WTC11 (cell line): Measurements from ENCODE around the gene CPA4. TPM values are rescaled to one million over a fixed set of nuclear protein-coding genes. Genes with fewer than 3 reads are reported as not detected.

Experiments
- ATAC-seq: fragments of 200-7000 bp; cut with Tn5 transposase; 2 replicates; pipeline ENCODE4 v1.10.0; 2021; ENCODE audit warnings: mild to moderate bottlenecking, moderate library complexity
- CTCF ChIA-PET: fragments of 300-600 bp; sonication (Branson Sonifier 250); formaldehyde crosslinking; loops from one replicate; lab custom pipeline; 2021; ENCODE audit warnings: antibody characterized with exemption; lab: Charles Lee
- POLR2A ChIA-PET: fragments of 350-600 bp; sonication (Branson Sonifier 250); formaldehyde crosslinking; loops from one replicate; lab custom pipeline; 2021; ENCODE audit warnings: antibody characterized with exemption; lab: Charles Lee
- DNase-seq: peaks from one replicate; pipeline ENCODE4 v3.0.0; 2021; ENCODE audit warnings: low spot score
- H3K27ac Mint-ChIP-seq: 2 replicates; pipeline ENCODE4 v1.8.0; 2021; ENCODE audit warnings: mixed read lengths
- H3K27me3 Mint-ChIP-seq: 2 replicates; pipeline ENCODE4 v1.8.0; 2021; ENCODE audit warnings: low read depth, mild to moderate bottlenecking, moderate library complexity, mixed read lengths
- H3K36me3 Mint-ChIP-seq: 2 replicates; pipeline ENCODE4 v1.8.0; 2021; ENCODE audit warnings: mixed read lengths
- H3K4me1 Mint-ChIP-seq: 2 replicates; pipeline ENCODE4 v1.8.0; 2022; ENCODE audit warnings: mixed read lengths
- H3K4me3 Mint-ChIP-seq: 2 replicates; pipeline ENCODE4 v1.8.0; 2021; ENCODE audit warnings: mild to moderate bottlenecking, moderate library complexity, mixed read lengths
- H3K9me3 Mint-ChIP-seq: 2 replicates; pipeline ENCODE4 v1.8.0; 2021; ENCODE audit warnings: mixed read lengths
- ATF1 ChIP-seq: sonication (generic); formaldehyde crosslinking; IDR thresholded peaks from 2 replicates; pipeline ENCODE4 v1.8.1; 2023; ENCODE audit warnings: mild to moderate bottlenecking, moderate library complexity, missing genetic modification reagents
- CBFB ChIP-seq: sonication (generic); formaldehyde crosslinking; IDR thresholded peaks from 2 replicates; pipeline ENCODE4 v1.8.1; 2022; ENCODE audit warnings: mild to moderate bottlenecking, low read depth, missing genetic modification reagents
- CREM ChIP-seq: sonication (generic); formaldehyde crosslinking; IDR thresholded peaks from 2 replicates; pipeline ENCODE4 v1.8.1; 2022; ENCODE audit warnings: mild to moderate bottlenecking, missing genetic modification reagents, moderate library complexity
- EMX1 ChIP-seq: fragments of 250-450 bp; sonication (Bioruptor Pico); IDR thresholded peaks from 2 replicates; pipeline ENCODE4 v1.8.0; 2021; ENCODE audit warnings: mild to moderate bottlenecking
- ESRRA ChIP-seq: sonication (generic); formaldehyde crosslinking; IDR thresholded peaks from 2 replicates; pipeline ENCODE4 v1.8.1; 2022; ENCODE audit warnings: mild to moderate bottlenecking, missing genetic modification reagents, borderline replicate concordance
- FOXP1 ChIP-seq: sonication (generic); formaldehyde crosslinking; IDR thresholded peaks from 2 replicates; pipeline ENCODE4 v1.8.0; 2022; ENCODE audit warnings: missing genetic modification reagents, mild to moderate bottlenecking, moderate library complexity, borderline replicate concordance
- GRHL2 ChIP-seq: fragments of 250-450 bp; sonication (Bioruptor Pico); IDR thresholded peaks from 2 replicates; pipeline ENCODE4 v1.8.0; 2022; ENCODE audit warnings: mild to moderate bottlenecking, moderate library complexity; ENCODE audit not compliant: insufficient replicate concordance, severe bottlenecking
- IRF2 ChIP-seq: sonication (generic); formaldehyde crosslinking; IDR thresholded peaks from 2 replicates; pipeline ENCODE4 v1.8.0; 2022; ENCODE audit warnings: low read depth, missing genetic modification reagents, borderline replicate concordance
- JAZF1 ChIP-seq: fragments of 250-450 bp; sonication (Bioruptor Pico); IDR thresholded peaks from 2 replicates; pipeline ENCODE4 v1.9.0; 2021; ENCODE audit warnings: moderate library complexity, mild to moderate bottlenecking, inconsistent platforms
- JUN ChIP-seq: sonication (generic); formaldehyde crosslinking; IDR thresholded peaks from 2 replicates; pipeline ENCODE4 v1.8.0; 2023; ENCODE audit warnings: mild to moderate bottlenecking, missing genetic modification reagents
- KAT7 ChIP-seq: sonication (generic); formaldehyde crosslinking; IDR thresholded peaks from 2 replicates; pipeline ENCODE4 v1.8.1; 2023; ENCODE audit warnings: missing genetic modification reagents, mild to moderate bottlenecking, borderline replicate concordance
- MAX ChIP-seq: sonication (generic); formaldehyde crosslinking; IDR thresholded peaks from 2 replicates; pipeline ENCODE4 v1.8.0; 2022; ENCODE audit warnings: mild to moderate bottlenecking, missing genetic modification reagents
- MYBL2 ChIP-seq: sonication (generic); formaldehyde crosslinking; IDR thresholded peaks from 2 replicates; pipeline ENCODE4 v1.8.1; 2023; ENCODE audit warnings: mild to moderate bottlenecking, moderate library complexity, missing genetic modification reagents
- NFATC4 ChIP-seq: fragments of 250-450 bp; sonication (Bioruptor Pico); IDR thresholded peaks from 2 replicates; pipeline ENCODE4 v1.9.0; 2021; ENCODE audit warnings: mild to moderate bottlenecking
- NFE2L1 ChIP-seq: sonication (generic); formaldehyde crosslinking; IDR thresholded peaks from 2 replicates; pipeline ENCODE4 v1.8.1; 2023; ENCODE audit warnings: missing genetic modification reagents
- NFYB ChIP-seq: sonication (generic); formaldehyde crosslinking; conservative IDR thresholded peaks from 2 replicates; pipeline ENCODE4 v1.8.0; 2022; ENCODE audit warnings: low read depth, missing genetic modification reagents
- PRRX2 ChIP-seq: fragments of 250-450 bp; sonication (Bioruptor Pico); IDR thresholded peaks from 2 replicates; pipeline ENCODE4 v1.8.0; 2021; ENCODE audit warnings: mild to moderate bottlenecking
- RORB ChIP-seq: fragments of 250-450 bp; sonication (Bioruptor Pico); IDR thresholded peaks from 2 replicates; pipeline ENCODE4 v1.9.0; 2021; ENCODE audit warnings: mild to moderate bottlenecking
- SMAD3 ChIP-seq: sonication (generic); formaldehyde crosslinking; IDR thresholded peaks from 2 replicates; pipeline ENCODE4 v1.8.0; 2022; ENCODE audit warnings: missing genetic modification reagents, mild to moderate bottlenecking, borderline replicate concordance
- TCF7 ChIP-seq: sonication (generic); formaldehyde crosslinking; IDR thresholded peaks from 2 replicates; pipeline ENCODE4 v1.8.0; 2022; ENCODE audit warnings: mild to moderate bottlenecking, low read depth, missing genetic modification reagents, moderate library complexity
- TEAD4 ChIP-seq: sonication (generic); formaldehyde crosslinking; IDR thresholded peaks from 2 replicates; pipeline ENCODE4 v1.8.0; 2022; ENCODE audit warnings: mild to moderate bottlenecking, missing genetic modification reagents
- TP53 ChIP-seq: sonication (generic); formaldehyde crosslinking; IDR thresholded peaks from 2 replicates; pipeline ENCODE4 v1.8.1; 2023; ENCODE audit warnings: mild to moderate bottlenecking, missing genetic modification reagents
- ZNF138 ChIP-seq: sonication (generic); formaldehyde crosslinking; conservative IDR thresholded peaks from 2 replicates; pipeline ENCODE4 v1.8.1; 2022; ENCODE audit warnings: mild to moderate bottlenecking, moderate library complexity, missing genetic modification reagents
- ZNF263 ChIP-seq: sonication (generic); formaldehyde crosslinking; IDR thresholded peaks from 2 replicates; pipeline ENCODE4 v1.8.1; 2022; ENCODE audit warnings: low read depth, mild to moderate bottlenecking, moderate library complexity, missing genetic modification reagents
- ZNF416 ChIP-seq: fragments of 250-450 bp; sonication (Bioruptor Pico); IDR thresholded peaks from 2 replicates; pipeline ENCODE4 v1.9.0; 2021; ENCODE audit warnings: mild to moderate bottlenecking, inconsistent platforms
- total RNA-seq: library from RNA; stranded (reverse); gene quantifications from 3 replicates; pipeline ENCODE4 v1.2.3, GENCODE V29; 2021
- TF ChIP-seq, protein P1 (sequence below): fragments of 250-450 bp; sonication (Bioruptor Pico); IDR thresholded peaks from 2 replicates; pipeline ENCODE4 v1.9.0; 2021; ENCODE audit warnings: mild to moderate bottlenecking
- TF ChIP-seq, protein P2 (sequence below): sonication (generic); formaldehyde crosslinking; IDR thresholded peaks from 2 replicates; pipeline ENCODE4 v1.8.1; 2022; ENCODE audit warnings: low read depth, mild to moderate bottlenecking, moderate library complexity, missing genetic modification reagents, borderline replicate concordance
- TF ChIP-seq, protein P3 (sequence below): sonication (generic); formaldehyde crosslinking; IDR thresholded peaks from 2 replicates; pipeline ENCODE4 v1.8.0; 2022; ENCODE audit warnings: mild to moderate bottlenecking, missing genetic modification reagents
- TF ChIP-seq, protein P4 (sequence below): fragments of 250-450 bp; sonication (Bioruptor Pico); IDR thresholded peaks from 2 replicates; pipeline ENCODE4 v1.9.0; 2021; ENCODE audit warnings: mild to moderate bottlenecking, borderline replicate concordance

Gene CPA4
- total RNA-seq, 1 experiment from 2014 or later = not detected

DNA sequence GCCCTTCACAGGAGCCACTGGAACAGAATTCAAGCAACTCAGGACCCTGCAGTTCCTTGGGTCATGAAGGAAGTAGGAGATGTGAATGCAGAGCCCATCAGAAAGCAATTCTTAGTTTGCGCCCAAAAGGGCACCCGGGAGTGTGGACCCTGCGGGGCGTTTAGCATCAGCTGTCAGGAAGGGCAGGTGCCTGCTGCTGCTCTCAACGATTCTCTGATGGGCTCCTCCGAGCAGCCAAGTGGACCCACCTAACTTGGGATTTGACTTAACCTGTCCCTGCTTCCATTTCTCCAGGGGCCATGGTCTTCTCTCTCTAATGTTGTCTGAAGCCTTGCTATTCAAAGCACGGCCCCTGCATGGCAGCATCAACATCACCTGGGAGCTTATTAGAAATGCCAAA, 68.7 kb downstream of the CPA4 start:
- TF ChIP-seq MYBL2 (CRISPR knock-in tag) (no peak), JUN (no peak), ZNF416 (CRISPR knock-in tag) (no peak), ESRRA (no peak), NFATC4 (CRISPR knock-in tag) (no peak), FOXP1 (no peak), RORB (CRISPR knock-in tag) (no peak), NFE2L1 (CRISPR knock-in tag) (no peak), TCF7 (no peak), GRHL2 (CRISPR knock-in tag) (no peak), MAX (CRISPR knock-in tag) (no peak)
- TF ChIP-seq, protein P1, sequence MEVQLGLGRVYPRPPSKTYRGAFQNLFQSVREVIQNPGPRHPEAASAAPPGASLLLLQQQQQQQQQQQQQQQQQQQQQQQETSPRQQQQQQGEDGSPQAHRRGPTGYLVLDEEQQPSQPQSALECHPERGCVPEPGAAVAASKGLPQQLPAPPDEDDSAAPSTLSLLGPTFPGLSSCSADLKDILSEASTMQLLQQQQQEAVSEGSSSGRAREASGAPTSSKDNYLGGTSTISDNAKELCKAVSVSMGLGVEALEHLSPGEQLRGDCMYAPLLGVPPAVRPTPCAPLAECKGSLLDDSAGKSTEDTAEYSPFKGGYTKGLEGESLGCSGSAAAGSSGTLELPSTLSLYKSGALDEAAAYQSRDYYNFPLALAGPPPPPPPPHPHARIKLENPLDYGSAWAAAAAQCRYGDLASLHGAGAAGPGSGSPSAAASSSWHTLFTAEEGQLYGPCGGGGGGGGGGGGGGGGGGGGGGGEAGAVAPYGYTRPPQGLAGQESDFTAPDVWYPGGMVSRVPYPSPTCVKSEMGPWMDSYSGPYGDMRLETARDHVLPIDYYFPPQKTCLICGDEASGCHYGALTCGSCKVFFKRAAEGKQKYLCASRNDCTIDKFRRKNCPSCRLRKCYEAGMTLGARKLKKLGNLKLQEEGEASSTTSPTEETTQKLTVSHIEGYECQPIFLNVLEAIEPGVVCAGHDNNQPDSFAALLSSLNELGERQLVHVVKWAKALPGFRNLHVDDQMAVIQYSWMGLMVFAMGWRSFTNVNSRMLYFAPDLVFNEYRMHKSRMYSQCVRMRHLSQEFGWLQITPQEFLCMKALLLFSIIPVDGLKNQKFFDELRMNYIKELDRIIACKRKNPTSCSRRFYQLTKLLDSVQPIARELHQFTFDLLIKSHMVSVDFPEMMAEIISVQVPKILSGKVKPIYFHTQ (CRISPR knock-in tag) = no peak
- H3K4me3 Mint-ChIP-seq = no peak overlapping the region
- peaks cover 23% of the 10 kb centered on the region for H3K9me3 Mint-ChIP-seq
- ChIA-PET CTCF (no interaction called here), POLR2A (no interaction called here)
- no peak for ATAC-seq
- no peaks in the 10 kb centered on the region; the same call in none of the 2 replicates for H3K27me3 Mint-ChIP-seq
- H3K27ac Mint-ChIP-seq = no peak overlapping the region
- no peak for DNase-seq
- peaks cover 20% of the 10 kb centered on the region for H3K4me1 Mint-ChIP-seq
- H3K36me3 Mint-ChIP-seq = peaks cover 12% of the 10 kb centered on the region

GRCh38 chr7:130362251-130362816, 69.4 kb downstream of the CPA4 start:
- CTCF ChIA-PET = no interaction called here
- H3K9me3 Mint-ChIP-seq = peaks cover 23% of the 10 kb centered on the region
- peaks cover 14% of the 10 kb centered on the region for H3K4me1 Mint-ChIP-seq
- DNase-seq = no peak
- ATAC-seq = no peak
- TF ChIP-seq SMAD3 (CRISPR knock-in tag) (no peak), TP53 (CRISPR knock-in tag) (no peak), IRF2 (CRISPR knock-in tag) (no peak), PRRX2 (no peak), CBFB (CRISPR knock-in tag) (no peak), EMX1 (CRISPR knock-in tag) (no peak), ATF1 (CRISPR knock-in tag) (no peak), NFATC4 (CRISPR knock-in tag) (no peak), CREM (no peak), TEAD4 (no peak), JAZF1 (CRISPR knock-in tag) (no peak), JUN (no peak), NFYB (CRISPR knock-in tag) (no peak), ZNF263 (CRISPR knock-in tag) (no peak), KAT7 (CRISPR knock-in tag) (no peak), ZNF138 (no peak)
- TF ChIP-seq, protein P2, sequence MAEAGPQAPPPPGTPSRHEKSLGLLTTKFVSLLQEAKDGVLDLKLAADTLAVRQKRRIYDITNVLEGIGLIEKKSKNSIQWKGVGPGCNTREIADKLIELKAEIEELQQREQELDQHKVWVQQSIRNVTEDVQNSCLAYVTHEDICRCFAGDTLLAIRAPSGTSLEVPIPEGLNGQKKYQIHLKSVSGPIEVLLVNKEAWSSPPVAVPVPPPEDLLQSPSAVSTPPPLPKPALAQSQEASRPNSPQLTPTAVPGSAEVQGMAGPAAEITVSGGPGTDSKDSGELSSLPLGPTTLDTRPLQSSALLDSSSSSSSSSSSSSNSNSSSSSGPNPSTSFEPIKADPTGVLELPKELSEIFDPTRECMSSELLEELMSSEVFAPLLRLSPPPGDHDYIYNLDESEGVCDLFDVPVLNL (CRISPR knock-in tag) = no peak
- TF ChIP-seq, protein P3, sequence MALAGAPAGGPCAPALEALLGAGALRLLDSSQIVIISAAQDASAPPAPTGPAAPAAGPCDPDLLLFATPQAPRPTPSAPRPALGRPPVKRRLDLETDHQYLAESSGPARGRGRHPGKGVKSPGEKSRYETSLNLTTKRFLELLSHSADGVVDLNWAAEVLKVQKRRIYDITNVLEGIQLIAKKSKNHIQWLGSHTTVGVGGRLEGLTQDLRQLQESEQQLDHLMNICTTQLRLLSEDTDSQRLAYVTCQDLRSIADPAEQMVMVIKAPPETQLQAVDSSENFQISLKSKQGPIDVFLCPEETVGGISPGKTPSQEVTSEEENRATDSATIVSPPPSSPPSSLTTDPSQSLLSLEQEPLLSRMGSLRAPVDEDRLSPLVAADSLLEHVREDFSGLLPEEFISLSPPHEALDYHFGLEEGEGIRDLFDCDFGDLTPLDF (CRISPR knock-in tag) = no peak
- TF ChIP-seq, protein P4, sequence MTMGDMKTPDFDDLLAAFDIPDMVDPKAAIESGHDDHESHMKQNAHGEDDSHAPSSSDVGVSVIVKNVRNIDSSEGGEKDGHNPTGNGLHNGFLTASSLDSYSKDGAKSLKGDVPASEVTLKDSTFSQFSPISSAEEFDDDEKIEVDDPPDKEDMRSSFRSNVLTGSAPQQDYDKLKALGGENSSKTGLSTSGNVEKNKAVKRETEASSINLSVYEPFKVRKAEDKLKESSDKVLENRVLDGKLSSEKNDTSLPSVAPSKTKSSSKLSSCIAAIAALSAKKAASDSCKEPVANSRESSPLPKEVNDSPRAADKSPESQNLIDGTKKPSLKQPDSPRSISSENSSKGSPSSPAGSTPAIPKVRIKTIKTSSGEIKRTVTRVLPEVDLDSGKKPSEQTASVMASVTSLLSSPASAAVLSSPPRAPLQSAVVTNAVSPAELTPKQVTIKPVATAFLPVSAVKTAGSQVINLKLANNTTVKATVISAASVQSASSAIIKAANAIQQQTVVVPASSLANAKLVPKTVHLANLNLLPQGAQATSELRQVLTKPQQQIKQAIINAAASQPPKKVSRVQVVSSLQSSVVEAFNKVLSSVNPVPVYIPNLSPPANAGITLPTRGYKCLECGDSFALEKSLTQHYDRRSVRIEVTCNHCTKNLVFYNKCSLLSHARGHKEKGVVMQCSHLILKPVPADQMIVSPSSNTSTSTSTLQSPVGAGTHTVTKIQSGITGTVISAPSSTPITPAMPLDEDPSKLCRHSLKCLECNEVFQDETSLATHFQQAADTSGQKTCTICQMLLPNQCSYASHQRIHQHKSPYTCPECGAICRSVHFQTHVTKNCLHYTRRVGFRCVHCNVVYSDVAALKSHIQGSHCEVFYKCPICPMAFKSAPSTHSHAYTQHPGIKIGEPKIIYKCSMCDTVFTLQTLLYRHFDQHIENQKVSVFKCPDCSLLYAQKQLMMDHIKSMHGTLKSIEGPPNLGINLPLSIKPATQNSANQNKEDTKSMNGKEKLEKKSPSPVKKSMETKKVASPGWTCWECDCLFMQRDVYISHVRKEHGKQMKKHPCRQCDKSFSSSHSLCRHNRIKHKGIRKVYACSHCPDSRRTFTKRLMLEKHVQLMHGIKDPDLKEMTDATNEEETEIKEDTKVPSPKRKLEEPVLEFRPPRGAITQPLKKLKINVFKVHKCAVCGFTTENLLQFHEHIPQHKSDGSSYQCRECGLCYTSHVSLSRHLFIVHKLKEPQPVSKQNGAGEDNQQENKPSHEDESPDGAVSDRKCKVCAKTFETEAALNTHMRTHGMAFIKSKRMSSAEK (CRISPR knock-in tag) = no peak
- peaks cover 12% of the 10 kb centered on the region for H3K36me3 Mint-ChIP-seq
- POLR2A ChIA-PET = no interaction called here
- no peak overlapping the region for H3K4me3 Mint-ChIP-seq
- no peaks in the 10 kb centered on the region; the same call in none of the 2 replicates for H3K27me3 Mint-ChIP-seq
- H3K27ac Mint-ChIP-seq = no peak overlapping the region
